GM12892 (cell line): Measurements from ENCODE around the gene RGMB.

Experiments
- POLR2A ChIP-seq: IDR thresholded peaks from 2 replicates; pipeline ENCODE4 v1.6.1; 2011; ENCODE audit warnings: low read depth, low read length, control low read depth
- POLR2AphosphoS5 ChIP-seq: IDR thresholded peaks from 2 replicates; pipeline ENCODE4 v1.6.1; 2011; ENCODE audit warnings: low read depth, low read length, control low read depth
- TAF1 ChIP-seq: IDR thresholded peaks from 2 replicates; pipeline ENCODE4 v1.6.1; 2011; ENCODE audit warnings: low read depth, mild to moderate bottlenecking, control low read depth, low read length, borderline replicate concordance

DNA sequence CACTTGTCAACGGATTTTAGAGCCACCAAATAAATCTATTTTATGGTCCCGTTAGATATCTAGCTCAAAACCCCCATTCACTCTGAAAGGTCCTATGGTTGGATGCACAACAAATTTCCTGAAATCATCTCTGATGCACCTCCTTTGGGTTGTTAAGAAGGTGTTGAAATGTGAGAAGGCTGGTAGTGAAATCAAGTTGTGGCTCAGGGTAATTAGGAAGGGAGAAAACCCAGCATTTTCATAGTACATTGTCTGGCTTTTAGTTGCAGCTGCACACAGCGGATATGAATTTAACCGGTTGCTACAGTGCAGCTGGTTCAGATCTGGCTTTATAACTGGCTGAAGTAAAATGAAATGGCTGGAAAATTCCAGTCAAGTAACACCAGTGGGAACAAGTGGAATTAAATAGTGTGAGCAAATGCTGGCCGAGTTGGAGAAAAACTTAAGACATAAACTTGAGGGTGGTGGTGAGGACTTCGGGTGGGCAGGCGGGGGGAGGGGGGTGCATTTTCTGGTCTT, 17.6 kb downstream of the RGMB start:
- TF ChIP-seq TAF1, result no peak
- TF ChIP-seq POLR2A, result no peak
- no peak for TF ChIP-seq POLR2AphosphoS5
